ENCODE results near the gene PDC.
"Not testable (repeated sequence)": the region's sequence is repeated elsewhere in the genome, so short reads cannot be mapped to it uniquely, and the experiment has no call there.

The PDC gene

DNA sequence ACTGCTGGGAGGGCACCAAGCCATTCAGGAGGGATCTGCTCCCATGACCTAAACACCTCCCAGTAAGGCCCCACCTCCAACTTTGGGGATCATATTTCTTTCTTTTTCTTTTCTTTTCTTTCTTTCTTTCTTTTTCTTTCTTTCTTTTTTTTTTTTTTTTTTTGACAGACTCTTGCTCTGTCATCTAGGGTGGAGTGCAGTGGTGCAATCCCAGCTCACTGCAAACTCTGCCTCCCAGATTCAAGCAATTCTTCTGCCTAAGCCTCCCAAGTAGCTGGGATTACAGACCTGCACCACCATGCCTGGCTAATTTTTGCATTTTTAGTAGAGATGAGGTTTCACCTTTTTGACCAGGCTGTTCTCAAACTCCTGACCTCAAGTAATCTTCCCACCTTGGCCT, 4.6 kb upstream of the PDC start:
- not testable (repeated sequence) for DNase-seq

DNA sequence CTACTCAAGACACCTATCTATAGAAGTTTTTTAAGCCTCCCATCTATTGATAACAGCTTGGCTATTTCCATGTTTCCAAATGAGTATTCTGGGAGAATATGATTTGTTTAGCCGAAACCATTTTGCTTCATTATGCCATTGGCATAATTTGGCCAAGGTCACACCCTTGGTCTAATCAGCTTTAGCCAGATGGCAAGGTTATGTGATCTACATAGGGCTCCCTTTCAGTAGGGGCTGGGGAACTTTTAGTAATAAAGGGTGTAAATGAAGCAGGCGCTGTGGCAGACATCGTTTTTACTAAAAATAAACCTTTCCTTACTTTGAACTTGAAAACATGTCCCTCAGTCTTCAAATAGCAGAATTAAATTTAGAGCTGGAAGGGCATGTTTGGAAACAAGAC, 3.0 kb upstream of the PDC start:
- DNase-seq = no peak

DNA sequence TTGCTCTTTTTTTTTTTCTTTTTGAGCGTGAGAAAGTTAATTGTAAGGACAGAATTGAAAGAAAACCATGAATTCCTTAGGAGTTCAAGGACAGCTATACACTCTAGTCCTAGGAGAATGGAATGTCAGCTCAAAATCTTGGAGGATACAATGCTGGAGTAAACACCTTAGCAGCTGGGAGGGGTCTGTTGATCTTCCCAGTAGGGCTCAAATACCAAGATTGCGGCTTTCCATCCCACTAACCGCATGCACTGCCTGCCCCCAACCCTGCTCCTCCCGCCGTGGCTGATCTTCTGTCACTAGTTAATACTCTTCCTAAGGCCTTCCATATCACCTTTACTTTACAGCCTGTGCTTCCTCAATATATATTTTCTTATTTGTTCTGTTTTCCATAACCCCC, 2.6 kb upstream of the PDC start:
- no peak for DNase-seq

DNA sequence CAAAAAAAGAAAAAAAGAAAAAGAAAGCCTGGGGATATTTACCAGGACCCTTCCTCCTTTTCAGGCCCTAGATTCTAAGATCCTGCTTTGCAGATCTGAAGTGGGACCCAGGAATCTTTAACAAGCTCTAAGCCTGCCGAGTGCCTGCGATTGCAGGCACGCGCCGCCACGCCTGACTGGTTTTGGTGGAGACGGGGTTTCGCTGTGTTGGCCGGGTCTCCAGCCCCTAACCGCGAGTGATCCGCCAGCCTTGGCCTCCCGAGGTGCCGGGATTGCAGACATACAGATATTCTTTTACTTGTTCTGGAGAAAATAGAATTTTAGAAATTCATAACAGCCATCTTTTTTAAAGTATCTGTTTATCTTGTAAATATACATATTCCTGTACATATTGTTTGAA, 1.8 kb downstream of the PDC start:
- DNase-seq = not testable (repeated sequence)

DNA sequence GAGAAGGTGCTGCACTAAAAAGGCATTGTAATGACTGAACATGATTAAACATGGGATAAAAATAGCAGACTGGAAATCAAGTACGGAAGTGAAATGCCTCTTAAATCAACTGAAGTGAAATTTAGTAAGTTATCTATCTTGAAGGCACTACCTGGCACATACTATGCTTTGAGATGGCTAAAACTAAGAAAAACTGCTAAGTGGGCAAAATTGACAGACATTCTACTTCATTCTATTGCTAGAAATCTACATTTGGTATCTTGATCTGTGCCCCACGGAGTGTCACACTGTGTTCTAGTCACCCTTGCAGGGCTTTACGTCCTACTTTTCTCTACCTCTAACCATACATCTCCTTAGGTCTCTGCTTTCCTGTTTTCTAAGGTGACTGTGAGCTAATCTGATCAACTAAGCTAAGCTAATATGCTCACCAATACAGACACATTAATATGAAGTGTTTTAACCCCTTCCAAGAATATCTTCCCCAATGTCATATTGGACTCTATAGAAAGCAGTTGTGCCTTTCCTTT, 4.1 kb downstream of the PDC start:
- no peak for DNase-seq

DNA sequence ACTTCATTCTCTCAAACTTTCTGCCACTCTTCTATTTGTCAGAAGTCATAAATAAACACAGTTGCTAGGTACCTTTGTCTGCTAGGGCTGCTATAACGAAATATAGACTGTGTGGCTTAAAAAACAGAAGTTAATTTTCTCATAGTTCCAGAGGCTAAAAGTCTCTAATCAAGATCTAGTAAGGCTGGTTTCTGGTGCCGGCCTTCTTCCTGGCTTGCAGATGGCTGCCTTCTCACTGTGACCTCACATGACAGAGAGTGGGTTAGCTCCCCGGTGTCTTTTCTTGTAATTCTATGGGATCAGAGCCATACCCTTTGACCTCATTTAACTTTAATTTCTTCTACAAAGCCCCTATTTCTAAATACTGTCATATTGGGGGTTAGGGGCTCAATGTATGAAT, 5.9 kb downstream of the PDC start:
- no peak for DNase-seq

DNA sequence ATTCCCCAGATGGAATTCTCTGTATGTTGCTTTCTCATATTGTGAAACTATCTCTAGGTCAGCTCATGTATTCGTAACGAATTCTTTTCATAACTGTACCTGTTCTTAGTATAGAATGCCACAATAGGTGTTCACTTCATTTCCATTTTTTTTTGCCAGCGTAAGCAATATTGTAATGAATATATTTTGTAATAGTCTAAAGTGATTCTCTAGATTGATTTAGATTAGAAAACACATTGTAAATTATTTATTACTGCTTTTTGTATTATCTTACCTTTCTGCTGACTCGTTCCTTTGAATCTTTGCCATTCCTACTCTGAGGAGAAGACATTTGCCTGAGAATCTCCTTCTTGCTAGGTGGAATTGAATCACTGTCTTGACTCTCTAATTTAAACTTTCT, 14.8 kb downstream of the PDC start:
- DNase-seq = no peak

DNA sequence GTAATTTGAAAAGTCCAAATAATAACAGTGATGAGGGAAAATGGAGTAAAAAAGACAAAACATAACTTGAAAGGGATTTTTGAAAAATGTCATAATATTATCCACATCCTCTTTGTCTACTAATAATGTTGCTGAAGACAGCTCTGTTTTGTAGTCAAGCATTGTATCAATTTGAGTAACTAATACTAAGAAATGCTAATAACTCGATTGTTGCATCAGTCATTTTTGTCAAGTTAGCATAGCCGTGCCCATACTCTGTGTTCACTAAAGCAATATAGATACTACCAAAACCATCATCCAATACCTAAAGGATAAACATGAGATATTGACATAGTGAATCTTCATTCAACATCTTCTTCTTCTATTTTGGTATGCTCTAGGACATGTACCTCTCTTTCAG, 17.3 kb downstream of the PDC start:
- DNase-seq = no peak

DNA sequence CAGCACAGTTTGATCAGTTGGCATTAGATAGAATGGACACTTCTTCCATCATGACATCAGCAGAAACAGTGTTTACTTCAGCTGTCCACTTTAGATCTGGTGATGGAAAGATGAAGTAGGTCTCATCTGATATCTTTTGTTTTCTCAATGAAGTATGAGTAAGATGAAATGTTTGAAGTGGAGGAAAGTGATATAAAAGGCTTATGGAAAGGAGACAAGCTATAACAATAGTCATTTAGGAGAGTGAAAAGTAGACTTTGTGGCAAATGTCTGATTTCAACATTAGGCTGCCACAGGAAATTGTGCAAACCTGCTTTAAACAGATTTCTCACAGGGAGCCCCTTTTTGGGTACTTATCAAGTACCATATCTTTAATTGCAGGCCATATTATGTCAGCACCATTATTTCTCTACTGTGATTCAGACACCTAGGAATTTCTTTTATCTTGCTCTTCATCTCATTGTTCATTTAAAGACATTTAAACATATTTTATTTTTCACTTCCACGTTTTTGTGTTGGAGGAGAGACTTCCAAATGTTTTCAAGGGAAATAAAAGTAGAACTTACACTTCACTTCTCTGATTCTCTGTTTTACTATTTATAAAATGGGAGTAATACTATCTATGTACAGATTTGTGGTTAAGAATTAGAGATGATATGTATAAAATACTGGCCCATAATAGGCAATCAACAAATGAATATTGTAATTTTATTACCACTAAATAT, 18.1 kb downstream of the PDC start:
- no peak for DNase-seq

DNA sequence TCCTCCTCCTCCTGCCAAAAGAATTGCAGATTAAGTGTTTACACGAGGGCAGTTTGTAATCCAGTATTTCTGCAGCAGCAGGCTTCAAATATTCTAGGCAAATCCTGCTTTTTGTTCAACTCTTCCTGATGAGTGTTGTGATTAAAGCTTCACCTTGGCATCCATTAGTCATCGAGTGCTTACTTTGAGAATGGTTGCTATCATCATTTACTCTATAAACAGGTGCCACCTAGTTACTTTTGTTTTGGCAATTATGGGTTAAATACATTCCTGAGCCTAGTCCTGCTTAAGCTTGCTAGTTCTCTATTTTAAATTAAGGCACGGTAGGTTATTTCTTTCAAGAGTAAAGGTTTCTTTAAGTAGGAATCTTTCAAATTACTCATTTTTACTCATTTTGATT, 20.3 kb downstream of the PDC start:
- no peak for DNase-seq

DNA sequence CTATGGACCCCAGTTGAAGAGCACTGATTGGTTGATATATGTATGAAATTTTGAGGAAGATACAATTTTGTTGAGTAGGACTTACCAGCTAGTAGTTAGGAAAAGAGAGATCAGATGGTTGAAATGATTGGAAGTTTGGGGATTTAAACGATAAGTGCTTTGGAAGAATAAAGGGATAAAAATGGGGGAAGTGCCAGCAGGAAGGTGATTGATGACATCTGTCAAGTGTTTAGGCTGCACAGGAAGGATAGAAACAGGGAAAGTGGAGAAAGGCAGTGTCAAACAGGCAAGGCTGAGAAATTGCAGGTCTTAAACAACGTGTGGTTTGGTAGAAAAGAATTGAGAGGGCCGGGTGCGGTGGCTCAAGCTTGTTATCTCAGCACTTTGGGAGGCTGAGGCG, 22.3 kb downstream of the PDC start:
- no peak for DNase-seq

DNA sequence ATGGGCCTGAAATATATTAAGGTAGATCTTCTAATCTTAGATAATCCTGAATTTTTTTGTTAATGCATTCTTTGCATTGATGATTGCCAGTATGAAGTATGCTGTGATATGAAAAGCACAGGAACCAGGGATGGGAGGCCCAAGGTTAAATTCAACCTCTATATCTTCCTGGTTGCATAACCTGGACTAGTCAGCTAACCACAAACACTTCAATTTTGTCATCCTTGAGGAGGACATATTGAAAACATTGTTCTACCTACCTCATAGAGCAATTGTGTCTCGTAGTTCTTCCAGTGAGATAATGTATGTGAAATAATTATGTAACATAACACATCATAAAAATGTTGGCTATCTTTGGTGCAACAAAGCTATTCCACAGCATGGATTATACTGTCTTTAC, 25.6 kb downstream of the PDC start:
- DNase-seq = no peak

DNA sequence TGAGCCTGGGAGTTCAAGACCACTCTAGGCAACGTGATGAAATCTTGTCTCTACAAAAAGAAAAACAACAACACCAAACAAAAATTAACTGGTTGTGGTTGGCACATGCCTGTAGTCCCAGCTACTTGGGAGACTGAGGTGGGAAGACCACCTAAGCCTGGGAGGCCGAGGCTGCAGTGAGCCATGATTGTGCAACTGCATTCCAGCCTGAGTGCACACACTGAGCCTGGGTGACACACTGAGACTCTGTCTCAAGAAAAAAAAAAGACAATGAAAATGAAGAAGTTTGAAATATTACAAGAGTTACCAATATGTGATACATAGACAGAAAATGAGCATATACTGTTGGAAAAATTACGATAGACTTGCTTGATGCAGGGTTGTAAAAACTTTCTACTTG, 31.9 kb downstream of the PDC start:
- DNase-seq = no peak

DNA sequence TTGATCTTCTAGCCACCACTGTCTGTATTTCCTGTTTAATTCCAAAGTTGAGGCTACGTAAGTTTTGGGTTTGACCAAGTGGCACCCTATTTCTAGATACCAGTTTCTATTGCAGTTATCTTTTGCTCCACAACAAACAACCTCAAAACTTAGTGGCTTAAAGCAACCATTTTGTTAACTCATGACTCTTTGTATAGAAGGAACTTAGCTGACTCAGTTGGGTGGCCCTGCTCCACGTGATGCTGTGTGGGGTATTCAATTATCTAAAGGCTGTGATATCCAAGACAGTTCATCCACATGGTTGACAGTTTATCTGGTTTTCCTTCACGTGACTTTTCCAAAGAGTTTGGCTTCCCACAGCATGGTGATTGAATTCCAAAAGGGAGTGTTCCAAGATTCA, 34.8 kb downstream of the PDC start:
- no peak for DNase-seq

DNA sequence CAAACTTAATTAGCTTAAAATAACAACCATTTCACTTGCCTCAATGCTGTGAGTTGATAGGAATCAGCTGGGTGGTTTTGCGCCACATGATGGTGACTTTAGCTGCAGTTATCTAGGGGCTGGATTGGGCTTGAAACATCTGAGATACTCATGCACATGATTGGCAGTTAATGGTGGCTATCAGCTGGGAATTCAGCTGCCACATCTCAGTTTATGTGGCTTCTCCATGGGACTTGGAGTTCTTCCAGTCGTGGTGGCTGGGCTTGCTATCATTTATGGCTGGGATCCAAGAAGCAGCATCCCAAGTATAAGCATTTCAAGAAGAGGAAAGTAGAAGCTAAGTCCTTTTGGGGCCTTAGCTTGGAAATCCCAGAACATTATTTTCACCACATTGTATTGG, 36.4 kb downstream of the PDC start:
- no peak for DNase-seq

DNA sequence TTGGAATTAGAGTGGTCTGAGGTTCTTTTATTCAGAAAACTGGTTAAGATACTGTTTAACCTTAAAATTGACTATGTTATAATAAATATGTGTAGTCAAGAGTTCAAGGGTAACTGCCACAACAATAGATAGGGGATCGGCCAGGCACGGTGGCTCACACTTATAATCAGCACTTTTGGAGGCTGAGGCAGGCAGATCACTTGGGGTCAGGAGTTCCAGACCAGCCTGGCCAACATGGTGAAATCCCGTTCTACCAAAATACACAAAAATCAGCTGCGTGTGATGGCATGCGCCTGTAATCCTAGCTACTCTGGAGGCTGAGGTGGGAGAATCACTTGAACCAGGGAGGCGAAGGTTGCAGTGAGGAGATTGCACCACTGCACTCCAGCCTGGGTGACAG, 39.5 kb downstream of the PDC start:
- no peak for DNase-seq

DNA sequence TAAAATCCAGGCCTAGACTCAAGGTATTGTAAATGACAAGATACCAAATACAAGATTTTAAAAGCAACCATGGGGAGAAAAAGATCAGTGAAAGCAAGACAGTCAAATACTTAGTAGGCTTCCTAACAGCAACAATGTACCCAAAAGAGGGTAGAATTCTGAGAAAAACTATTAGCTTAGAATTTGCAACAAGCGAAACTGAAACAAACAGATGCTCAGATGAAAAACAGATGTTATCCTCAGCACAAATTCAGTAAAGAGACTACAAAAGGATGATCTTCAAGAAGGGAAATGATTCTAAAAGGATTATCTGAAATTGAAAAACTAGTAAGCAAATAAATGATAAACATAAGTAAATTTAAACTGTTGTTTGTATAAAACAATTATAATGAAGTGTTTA, 40.0 kb downstream of the PDC start:
- DNase-seq = no peak

DNA sequence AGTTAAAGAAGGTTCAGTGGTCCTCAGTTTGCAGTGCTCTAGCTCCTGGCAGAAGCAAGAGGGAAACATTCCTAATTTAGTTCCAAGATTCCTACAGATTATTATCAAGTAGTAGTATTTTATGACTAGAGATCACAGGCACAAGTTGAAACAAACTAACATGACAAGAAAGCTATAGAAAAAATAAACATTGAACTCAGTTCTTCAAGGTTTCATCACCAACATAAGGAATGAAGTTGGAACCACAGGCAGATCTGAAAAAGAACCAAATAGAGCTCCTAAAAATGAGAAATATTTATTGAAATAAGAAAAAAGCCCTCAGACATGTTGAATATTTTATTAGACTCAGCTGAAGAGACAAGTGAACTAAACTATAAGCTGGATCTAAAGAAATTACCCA, 40.6 kb downstream of the PDC start:
- DNase-seq = no peak

DNA sequence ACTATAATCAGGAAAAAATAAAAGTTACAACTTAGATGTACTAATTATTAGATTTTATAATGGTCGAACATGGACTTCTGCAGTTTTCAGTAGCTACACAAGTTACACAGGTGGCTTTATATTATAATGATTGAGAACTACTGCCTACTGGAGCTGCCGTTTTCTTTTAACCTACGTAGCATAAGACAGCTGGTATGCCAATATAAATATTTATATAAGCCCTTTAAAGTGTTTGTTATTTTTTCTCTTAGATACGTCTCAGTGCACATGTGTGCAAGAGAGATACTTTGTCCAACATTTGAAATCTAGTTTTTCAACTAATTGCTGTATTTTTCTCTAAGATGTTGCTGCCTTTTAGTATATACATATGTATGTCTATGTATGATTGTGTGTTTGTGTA, 42.4 kb downstream of the PDC start:
- DNase-seq = no peak

DNA sequence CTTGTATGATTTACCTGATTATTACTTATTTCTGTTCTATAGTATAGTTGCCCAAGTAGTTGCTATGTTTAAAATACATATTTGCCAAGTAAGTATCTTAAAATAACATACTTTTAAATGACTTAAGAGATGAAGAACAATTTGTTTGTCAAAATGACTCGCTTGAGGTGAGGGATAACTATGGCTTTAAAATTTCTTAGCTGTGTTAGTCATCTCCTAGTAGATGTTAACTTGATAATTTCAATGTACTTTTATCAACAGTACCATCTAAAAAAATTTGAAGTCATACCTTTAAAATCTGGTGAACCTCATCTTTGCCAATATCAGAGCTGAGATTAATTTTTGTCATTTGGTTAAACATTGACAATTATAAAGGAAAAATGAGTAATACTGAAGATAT, 47.6 kb downstream of the PDC start:
- no peak for DNase-seq

DNA sequence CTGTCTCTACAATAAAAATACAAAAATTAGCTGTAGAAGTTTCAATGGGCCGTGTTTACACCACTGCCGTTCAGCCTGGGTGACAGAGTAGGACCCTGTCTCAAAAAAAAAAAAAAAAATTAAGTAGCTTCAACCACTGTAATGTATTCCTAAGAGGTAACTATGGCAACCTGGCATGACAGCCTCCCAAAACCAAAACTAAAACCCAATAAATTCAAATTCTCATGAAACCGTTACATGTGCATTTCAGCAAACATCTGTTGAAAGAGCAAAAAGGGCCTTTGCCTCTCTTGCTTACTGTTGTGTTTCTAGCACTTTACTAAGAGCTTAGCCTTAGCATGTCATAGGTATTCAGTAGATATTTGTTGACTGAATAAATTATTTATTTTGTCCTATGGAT, 51.8 kb downstream of the PDC start:
- DNase-seq = no peak

DNA sequence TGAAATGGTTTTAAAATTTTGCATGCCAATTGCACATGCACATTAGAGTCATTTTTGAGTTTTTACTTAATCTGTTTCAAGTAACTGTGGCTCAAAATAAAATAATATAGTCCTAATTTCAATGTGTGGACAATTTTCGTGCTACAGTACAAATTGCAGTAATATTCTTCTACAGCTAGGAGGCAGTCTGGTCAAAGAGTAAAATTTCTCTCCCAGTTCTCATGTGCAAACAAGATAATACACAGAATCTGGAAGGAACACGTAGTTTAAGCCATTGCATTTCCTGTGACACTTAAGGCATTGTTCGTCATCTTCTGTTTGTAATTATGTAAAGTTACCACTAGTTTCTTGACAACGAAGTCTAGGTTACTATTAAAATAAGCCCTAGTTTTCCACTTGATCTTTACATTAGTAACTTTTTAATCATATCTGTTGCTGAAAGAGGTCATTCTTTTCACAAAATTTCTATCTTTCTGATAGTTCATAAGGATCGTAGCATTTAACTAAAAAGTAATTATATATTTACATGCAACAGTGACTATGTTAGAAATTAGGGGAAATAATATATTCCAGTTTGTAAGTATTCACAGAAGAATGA, 56.4 kb downstream of the PDC start:
- no peak for DNase-seq

DNA sequence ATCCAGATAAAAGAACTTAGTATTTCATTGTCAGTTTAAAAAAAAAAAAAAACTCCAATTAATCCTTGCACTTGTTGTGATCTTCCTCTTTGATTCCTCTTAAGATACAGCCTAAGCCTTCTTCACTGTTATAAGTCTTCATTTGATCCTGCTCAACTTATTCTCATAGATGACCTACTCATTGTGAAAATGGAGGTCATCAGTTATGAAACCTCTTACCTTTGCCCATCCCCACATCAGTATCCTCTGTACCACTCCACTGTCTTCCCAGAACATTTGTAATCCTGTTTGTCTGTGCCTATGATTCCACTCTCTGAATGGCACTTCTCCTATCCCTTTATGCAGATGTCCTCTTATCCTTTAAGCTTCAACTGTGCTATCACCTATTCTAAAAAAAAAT, 57.3 kb downstream of the PDC start:
- no peak for DNase-seq

DNA sequence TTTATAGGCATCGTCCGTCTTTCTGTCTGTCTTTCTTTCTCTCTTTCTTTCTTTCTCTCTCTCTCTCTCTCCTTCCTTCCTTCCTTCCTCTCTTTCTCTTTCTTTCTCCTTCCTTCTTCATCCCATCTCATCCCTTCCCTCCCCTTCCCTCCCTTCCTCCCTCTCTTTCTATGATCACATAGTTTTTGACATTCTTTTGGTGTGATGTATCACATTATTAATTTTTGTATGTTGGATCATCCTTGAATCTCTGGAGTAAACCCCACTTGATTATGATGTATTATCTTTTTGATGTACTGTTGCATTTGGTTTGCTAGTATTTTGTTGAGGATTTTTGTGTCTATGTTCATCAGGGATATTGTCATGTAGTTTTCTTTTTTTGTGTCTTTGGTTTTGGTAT, 59.5 kb downstream of the PDC start:
- not testable (repeated sequence) for DNase-seq

Measured in C1 segment of cervical spinal cord (tissue), 14 donors.